ENCODE data around the gene EVL. TPM values are rescaled to one million over a fixed set of nuclear protein-coding genes. Genes with fewer than 3 reads are reported as not detected.
"Not testable (repeated sequence)": the region's sequence is repeated elsewhere in the genome, so short reads cannot be mapped to it uniquely, and the experiment has no call there.

Gene EVL, protein sequence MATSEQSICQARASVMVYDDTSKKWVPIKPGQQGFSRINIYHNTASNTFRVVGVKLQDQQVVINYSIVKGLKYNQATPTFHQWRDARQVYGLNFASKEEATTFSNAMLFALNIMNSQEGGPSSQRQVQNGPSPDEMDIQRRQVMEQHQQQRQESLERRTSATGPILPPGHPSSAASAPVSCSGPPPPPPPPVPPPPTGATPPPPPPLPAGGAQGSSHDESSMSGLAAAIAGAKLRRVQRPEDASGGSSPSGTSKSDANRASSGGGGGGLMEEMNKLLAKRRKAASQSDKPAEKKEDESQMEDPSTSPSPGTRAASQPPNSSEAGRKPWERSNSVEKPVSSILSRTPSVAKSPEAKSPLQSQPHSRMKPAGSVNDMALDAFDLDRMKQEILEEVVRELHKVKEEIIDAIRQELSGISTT
- total RNA-seq, result 40.8 and 54.4 TPM in 2 replicates
- polyA plus RNA-seq (2012), result 55.1 TPM

DNA sequence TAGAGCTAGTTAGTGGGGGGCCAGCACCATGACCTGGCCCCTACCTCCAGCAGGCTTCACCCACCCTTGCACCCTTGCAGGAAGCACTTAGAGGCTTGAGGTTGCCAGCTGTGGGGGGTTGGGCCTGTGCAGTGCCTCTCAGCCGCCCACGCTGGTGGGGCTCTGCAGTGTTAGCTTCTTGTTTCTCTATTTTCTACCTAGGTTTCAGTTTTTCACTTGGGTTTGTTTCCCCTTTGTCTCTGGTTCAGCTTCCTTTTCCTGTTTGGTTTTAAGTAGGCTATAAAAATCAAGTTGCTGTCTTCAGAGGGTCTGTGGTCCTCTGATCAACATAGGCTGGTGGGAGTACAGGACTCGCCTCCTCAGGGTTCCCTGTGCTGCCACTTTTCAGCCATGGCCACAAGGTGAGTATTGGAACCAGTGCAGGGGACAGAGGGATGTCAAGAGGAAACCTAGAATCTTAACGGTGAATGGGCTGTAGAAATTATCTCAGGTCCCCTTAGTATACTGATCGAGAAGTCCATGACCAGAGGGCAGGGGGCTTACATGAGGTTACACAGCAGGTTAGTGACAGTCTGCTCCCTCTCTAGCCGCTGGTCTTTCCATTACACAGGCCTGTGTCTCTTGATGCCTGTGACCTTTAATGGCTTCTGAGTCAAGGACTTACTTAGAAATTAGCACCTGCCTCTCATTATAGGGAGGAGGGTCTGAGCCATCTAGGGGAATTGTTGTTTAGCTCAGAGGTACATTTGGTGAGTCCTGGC is at the start of gene EVL:
TSS of gene EVL (plus strand) at position 312 of the 761 bp plus-strand sequence. CDS start at position 391, 79 bp downstream.
- DNase-seq (ENCODE audit: low read depth), result no peak

DNA sequence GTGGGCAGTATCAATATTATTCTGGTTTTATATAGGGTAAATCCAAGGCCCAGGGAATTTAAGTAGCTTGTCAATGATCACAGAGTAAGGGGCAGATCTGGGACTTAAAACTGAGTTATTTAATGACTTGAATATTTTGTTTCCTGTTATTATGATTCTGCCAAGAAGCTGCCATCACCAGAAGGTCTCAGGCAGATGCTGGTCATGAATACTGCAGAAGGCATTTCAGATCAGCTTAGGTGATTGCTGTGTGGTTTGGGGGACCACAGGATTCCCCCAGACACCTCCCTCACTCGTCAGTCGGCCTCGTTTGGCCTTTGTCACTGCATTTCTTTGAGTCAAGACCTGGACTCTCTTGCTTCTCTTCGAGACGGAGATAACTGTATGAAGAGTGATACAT is 47.7 kb upstream of the EVL start:
- DNase-seq (ENCODE audit: low read depth), result peak; percentile 81

DNA sequence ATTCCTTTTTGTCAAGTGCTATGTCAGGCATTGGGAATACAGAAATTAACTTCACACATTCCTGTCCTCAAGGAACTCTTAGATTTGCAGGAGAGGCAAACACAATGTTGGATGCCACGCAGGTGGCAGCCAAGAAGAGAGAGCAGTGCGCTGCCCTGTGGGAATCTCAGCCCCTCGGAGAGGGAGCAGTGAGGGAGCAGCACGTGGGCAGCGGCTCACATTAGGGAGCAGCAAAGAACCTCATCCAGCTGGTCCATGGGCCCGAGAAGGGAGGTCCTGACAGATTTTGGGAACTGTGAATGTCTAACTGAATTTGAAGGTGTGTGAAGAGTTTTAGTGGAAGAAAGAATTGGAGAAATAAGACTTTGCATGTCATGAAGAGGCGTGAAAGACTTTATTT is 47.2 kb upstream of the EVL start:
- DNase-seq (ENCODE audit: low read depth), result no peak

DNA sequence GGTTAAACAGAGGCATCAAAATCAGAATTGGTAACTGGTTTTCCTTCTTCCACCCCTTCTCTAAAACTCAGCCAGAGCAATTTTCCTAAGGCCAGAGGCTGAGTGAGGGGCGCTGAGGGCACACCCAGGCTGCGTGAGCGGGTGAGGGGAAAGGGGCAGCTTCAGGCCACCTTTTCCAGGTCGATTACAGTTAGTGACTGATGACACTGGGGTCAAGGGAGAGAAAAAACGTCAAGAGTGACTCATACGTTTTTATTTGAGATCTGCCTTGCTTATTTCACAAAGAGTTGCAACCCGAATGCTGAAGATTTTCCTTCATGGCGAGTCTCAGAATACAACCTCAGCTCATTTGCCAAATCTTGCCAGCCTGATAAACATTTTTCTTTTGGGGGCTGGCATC is 46.7 kb upstream of the EVL start:
- no peak for DNase-seq (ENCODE audit: low read depth)

DNA sequence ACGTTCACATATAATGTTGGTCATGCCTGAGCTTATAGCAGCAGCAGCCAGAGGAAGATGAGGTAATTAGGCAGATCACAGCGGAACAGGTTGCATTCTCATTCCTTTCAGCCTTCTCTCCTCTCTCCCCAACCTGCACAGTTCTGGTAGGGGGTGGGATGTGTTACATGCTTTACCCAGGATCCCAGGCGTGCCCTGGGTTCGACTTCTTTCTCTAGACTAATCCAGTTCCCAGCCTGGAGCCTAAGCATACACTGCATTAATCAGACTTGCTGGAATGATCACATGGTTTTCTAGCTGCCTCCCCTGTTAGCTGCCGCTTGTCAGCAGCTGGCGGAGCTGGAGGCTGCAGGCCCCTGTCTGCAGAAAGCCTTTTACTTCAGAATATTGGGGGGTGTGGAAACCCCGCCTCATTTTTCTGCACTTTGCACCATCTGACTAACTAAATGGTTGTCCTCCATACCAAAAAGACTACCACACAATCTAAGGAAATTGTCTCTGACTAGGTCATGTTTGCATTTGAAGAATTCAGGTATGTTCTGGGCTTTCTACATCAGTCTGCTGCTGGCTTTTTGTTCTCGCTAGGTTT is 46.0 kb upstream of the EVL start:
- no peak for DNase-seq (ENCODE audit: low read depth)

DNA sequence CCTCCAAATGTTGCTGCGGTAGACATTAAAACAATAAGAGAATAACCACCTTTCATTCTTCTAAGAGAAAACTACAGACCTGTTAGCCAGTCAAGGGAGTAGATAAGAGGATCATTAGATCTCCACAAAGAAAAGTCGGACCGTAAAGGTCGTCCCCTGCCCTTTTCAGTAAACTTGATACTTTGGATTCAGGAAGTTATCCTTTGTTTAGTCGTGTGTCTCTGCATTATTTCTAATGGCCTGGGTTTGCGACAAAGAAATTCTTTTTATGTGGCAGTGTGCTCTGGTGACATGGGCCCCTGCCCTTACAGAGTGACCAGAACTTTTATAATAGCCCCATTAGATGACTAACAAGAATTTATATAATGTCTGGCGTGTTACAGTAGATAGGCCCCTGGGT is 44.6 kb upstream of the EVL start:
- DNase-seq (ENCODE audit: low read depth), result no peak

DNA sequence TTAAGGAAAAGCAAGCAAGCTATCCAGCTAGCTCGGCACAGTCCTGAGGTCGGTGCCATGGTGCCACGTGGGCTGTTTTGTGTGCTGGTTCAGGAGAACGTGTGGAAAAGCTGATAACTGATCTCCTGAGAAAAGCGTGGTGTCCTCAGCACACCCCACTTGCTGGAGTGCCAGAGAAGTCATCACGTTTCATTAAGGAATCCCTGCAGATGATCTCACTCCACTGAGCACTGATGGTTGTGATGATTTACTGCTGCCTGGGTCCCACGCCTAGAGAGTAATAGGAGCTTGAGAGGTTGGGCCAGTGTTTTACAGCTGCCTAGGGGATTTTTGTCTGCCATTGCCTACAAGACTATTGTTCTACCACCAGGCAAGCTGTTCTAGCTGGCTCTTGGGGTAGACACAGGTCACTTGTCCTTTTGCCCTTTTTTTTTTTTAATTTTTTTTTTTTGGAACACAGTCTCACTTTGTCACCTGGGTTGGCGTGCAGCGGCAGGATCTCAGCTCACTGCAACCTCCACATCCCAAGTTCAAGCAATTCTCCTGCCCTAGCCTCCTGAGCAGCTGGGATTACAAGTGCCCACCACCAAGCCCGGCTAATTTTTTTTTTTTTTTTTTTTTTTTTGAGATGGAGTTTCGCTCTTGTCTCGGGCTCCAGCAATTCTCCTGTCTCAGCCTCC is 42.3 kb upstream of the EVL start:
- DNase-seq (ENCODE audit: low read depth), result peak; percentile 98

DNA sequence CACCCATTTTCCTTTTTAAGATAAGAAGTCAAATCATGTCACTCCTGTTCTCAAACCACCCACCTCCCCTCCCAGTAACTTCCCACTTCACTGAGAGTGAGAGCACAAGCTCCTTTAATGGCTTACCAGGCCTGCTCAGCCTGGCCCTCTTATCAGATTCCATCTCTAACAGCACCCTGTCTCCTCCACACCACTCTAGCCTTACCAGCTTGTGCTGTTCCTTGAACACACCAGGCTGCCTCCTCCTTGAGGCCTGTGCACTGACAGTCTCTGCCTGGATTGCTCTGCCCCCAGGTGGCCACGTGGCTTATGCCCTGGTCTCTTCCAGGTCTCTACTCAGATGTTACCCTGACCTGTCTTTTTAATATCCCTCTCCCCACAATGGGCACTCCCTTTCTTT is 40.1 kb upstream of the EVL start:
- peak; percentile 51 for DNase-seq (ENCODE audit: low read depth)

DNA sequence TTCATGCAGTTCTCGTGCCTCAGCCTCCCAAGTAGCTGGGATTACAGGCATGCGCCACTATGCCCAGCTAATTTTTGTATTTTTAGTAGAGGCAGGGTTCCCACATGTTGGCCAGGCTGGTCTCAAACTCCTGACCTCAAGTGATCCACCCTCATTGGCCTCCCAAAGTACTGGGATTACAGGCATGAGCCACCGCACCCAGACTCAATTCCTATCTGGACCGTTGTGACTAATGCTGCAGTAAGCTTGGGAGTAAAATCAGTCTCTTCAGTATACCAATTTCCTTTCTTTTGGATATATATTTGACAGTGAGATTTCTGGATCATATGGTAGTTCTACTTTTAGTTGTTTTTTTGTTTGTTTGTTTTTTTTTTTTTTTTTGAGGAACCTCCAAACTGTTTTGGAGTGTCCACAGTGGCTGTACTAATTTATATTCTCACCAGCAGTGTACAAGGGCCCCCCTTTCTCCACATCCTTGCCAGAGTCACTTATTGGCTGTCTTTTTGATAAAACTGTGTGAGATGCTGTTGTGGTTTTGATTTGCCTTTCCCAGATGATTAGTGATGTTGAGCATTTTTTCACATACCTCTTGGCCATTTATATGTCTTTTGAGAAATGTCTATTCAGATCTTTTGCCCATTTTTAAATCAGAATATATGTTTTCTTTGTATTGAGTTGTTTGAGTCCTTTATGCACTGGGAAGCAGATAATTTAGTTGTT is 37.3 kb upstream of the EVL start:
- no peak for DNase-seq (ENCODE audit: low read depth)

DNA sequence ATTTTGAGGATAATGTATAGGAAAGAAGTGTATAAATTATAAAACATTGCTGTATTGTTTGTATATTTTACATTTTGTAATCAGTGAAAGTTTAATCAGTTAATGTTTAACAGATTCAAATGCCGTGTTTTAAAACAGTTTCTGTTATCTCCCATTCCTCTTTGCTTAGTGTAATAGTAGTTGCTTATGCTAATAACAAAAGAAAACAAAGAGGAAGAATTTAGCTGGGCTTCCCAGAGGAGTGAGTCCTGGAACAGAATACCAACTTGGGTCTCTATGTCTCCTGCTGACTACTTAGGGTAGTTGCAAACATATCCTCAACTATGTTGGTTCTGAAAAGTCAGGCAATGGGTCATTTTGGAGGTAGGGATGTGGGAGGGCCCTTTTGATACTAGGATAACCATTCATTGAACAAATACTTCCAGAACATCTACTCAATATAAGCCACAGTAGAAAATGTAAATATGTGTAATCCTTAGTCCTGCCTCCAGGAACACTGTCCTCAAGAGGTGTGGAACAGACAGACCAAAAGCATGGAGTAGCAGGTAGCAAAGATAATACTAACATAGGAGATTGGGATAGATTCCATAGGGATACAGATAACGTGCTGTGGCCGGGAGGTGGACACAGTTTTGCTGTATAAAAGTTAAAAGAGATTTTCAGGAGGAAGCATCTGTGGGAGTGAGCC is 36.1 kb upstream of the EVL start:
- no peak for DNase-seq (ENCODE audit: low read depth)

DNA sequence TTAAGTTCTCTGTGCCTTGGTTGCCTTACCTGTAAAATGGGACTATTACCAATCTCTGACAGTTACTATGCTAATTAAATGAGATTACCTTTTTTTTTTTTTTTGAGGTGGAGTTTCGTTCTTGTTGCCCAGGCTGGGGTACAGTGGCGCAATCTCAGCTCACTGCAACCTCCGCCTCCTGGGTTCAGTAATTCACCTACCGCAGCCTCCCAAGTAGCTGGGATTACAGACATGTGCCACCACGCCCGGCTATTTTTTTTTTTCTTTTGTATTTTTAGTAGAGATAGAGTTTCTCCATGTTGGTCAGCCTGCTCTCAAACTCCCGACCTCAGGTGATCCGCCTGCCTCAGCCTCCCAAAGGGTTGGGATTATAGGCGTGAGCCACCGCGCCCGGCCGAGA is 35.2 kb upstream of the EVL start:
- DNase-seq (ENCODE audit: low read depth), result not testable (repeated sequence)

DNA sequence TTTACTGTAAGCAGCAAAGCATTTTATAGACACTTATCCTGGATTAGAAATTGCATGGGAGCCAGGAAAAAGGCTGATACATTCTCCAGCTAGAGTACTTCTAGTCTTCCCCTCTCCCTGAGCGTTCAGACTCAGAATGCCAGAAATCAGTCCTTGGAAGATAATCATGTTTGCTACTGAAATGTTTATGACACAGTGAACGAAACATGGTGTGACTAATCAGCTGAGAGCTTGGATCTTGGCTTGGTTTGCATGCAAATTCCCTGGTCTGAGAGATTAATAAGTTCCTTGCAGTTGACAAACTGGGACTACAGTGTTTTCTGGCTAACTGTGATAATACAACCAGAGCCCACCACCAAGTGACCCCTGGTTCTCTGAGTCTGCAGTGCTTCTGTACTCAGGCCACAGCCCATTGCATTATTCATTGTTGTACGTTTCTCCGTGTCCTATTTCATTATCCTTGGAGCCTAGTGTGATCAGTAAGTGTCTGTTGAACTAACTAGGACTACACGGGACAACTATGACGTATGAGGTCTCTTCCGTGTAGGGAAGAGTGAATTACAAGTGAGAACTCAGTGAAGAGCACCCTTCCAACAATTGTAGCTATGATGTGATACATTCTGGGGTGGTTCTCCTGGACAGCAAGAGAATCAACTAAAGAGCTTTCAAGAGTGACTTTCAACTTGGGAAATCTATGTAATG is 34.6 kb upstream of the EVL start:
- DNase-seq (ENCODE audit: low read depth), result peak; percentile 53

DNA sequence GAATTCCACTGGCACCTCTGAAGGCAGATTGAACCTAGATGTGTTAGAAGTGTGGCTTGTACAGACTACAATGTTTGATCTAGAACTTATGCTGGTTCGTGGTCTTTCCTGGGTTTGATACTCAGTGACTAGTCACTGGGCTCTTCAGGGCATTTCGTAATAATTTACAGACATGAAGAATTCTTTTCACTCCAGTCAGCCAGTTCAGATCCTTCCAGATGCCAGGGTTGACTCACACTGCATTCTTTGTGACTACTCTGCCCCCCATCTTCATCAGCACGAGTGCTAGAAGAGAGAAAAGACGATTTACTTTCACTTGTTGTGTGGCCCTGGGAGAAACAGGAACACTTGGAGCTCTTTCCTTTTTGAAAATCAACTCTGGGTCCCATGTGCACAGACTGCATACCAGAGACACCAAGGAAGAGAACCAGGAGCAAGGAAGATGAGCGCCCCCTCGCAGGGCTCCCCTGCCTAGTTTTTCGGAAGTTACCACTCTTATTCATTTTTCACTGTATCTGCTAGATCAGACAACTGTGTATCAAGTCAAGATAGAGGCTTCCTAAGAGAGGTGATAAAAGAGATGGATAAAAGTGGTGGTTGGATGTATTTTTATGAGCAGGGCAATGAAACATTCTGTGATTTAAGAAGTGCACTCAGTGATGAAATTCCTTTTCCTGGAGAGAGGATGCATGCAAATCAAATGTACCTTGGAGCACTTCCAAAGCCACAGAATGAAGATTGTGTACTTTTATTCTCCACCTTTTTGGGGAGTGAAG is 33.5 kb upstream of the EVL start:
- peak; percentile 89 for DNase-seq (ENCODE audit: low read depth)

DNA sequence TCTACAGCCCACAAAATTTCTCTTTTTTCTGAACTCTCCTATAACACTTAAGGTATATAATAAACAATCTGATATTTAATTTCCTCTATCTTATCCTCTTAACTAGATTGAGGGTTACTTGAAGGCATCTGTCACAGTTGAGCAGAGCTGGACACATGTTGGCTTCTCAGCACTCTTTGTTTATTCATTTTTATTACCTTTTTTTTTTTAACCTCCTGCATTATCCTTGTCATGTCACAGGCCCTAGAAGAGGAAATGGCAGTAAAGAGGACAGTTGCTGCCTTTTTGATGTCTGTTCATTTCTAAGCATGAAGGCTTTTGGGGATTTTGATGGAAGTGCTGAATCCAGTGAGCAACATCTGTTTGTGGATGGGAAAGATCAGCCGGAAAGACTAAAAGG is 32.5 kb upstream of the EVL start:
- no peak for DNase-seq (ENCODE audit: low read depth)

DNA sequence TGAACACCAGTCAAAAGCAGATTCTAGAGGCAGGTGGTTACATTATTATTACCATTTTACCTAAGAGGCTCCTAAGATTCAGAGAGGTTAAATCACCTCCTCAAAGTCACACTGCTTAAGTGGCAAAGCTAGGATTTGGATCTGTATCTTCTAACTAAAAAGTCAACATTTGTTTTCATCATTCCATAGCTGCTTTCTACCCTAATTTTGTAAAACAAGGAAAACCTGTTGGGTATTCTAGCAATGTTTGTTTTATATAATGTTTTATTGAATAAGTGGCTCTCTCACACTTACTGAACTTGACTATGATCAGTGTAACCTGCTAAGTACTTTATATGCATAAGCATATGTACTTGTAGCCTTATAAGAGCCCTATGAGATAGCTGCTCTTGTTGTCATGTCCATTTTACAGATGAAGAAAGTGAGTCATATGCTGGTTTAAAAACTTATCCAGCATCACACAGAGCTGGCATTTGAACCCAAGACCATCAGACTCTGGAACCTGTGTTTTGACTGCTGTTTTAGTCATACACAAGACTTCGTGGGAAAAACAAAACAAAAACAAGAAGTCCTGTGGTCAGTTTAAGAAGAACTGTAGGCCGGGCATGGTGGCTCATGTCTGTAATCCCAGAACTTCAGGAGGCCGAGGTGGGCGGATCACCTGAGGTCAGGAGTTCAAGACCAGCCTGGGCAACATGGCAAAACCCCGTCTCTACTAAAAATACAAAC is 31.7 kb upstream of the EVL start:
- no peak for DNase-seq (ENCODE audit: low read depth)

DNA sequence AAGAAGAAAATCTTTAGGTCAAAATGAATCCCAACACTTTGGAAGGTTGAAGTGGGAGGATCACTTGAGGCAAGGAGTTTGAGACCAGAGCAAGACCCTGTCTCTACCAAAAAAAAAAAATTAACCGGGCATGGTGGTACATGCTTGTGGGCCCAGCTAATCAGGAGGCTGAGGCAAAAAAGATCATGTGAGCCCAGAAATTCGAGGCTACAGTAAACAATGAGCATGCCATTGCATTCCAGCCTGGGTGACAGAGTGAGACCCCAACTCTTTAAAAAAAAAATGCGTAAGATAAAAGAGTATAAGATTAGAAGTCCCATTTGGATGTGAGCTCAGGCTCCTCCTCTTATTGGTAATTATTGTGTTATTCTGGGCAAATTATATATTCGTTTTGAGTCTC is 30.8 kb upstream of the EVL start:
- DNase-seq (ENCODE audit: low read depth), result no peak

DNA sequence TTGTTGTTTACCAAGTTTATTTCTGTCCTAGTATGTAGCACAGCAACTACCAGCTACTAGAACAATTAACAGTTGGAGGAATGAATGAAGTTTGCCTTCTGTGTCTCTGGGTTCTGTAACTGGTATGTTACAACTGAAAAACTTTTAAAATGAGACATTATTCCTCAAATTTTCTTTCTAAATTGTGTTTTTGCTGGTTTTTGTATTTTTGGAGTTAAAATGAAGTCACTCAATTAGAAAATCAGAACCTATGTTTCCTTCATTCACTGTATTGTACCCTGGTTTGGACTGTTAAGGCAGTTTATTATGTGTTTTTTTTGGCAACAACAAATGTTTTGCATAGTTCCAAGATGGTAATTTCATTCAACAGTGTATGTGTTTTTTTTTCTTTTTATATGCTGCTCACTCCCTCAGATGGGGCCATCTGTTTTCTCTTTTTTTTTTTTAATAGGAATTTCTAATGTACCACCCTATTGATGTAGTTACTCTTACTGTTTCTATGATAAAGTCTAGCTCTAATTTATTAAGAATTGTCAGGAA is 30.2 kb upstream of the EVL start:
- DNase-seq (ENCODE audit: low read depth), result no peak

DNA sequence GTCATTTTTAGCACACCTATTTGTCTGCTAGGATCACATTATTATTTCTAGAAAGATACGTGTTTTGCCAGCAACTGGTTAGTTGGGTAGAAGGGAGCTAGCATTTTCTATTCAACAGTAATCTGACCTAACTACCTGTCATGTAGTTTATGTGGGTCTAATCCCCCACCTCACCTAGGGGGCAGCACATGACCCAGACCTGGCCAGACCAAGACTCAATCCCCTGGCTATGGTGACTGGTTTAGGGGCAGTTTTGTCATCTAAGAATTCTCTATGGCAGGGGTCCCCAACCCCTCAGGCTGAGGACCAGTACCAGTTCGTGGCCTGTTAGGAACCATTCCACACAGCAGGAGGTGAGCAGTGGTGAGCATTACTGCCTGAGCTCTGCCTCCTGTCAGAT is 29.5 kb upstream of the EVL start:
- DNase-seq (ENCODE audit: low read depth), result no peak
